Neural progenitor cell (in vitro differentiated cells): ENCODE results near the gene PLCD3.

Experiments
- CTCF ChIP-seq: fragments of 200-600 bp; sonication (generic); IDR thresholded peaks from 2 replicates; pipeline ENCODE4 v1.5.1; 2017; ENCODE audit warnings: antibody characterized with exemption, mild to moderate bottlenecking
- EZH2 ChIP-seq: fragments of 200-600 bp; sonication (generic); IDR thresholded peaks from 2 replicates; pipeline ENCODE4 v1.6.1; 2017; ENCODE audit warnings: antibody characterized with exemption, mild to moderate bottlenecking, moderate library complexity
- EZH2phosphoT487 ChIP-seq: fragments of 200-600 bp; sonication (generic); IDR thresholded peaks from 2 replicates; pipeline ENCODE4 v1.6.1; 2017; ENCODE audit warnings: antibody characterized with exemption

- TF ChIP-seq CTCF, result no peak
- no peak for TF ChIP-seq EZH2phosphoT487
- no peak for TF ChIP-seq EZH2
Measured at GRCh38 chr17:45156242-45156641, 23.9 kb upstream of the PLCD3 start.
